ENCODE results near the gene SRPK2.
"Not testable (repeated sequence)": the region's sequence is repeated elsewhere in the genome, so short reads cannot be mapped to it uniquely, and the experiment has no call there.

DNA sequence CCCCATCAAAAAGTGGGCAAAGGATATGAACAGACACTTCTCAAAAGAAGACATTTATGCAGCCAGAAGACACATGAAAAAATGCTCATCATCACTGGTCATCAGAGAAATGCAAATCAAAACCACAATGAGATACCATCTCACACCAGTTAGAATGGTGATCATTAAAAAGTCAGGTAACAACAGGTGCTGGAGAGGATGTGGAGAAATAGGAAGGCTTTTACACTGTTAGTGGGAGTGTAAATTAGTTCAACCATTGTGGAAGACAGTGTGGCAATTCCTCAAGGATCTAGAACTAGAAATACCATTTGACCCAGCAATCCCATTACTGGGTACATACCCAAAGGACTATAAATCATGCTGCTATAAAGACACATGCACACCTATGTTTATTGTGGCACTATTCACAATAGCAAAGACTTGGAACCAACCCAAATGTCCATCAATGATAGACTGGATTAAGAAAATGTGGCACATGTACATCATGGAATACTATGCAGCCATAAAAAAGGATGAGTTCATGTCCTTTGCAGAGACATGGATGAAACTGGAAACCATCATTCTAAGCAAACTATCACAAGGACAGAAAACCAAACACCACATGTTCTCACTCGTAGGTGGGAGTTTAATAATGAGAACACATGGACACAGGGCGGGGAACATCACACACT, 128.4 kb downstream of the SRPK2 start:
- not testable (repeated sequence) for TF ChIP-seq EZH2 (conservative IDR thresholded peaks at IDR 0.05; ENCODE audit: low read depth, low read length); EP300 (IDR thresholded peaks at IDR 0.05; ENCODE audit: low read depth in 2 of 2, low read length in 2 of 2); EP300 (CRISPR knock-in tag; IDR thresholded peaks at IDR 0.05; ENCODE audit: borderline replicate concordance); ZNF282 (IDR thresholded peaks at IDR 0.05; ENCODE audit: partially characterized antibody)

Data from HepG2 (cell line).